Panc1 (cell line): ENCODE measurements around the gene COPS8. TPM values are rescaled to one million over a fixed set of nuclear protein-coding genes. Genes with fewer than 3 reads are reported as not detected.

Experiments
- ATAC-seq: fragments of 200-7000 bp; cut with Tn5 transposase; 2 replicates; pipeline ENCODE4 v1.9.1; 2020; ENCODE audit warnings: mild to moderate bottlenecking, moderate library complexity
- BruUV-seq: library from RNA; stranded (reverse); fragments of 400-500 nt; replicated peaks from 2 replicates; lab custom pipeline; 2021; lab: Mats Ljungman, UMichigan
- CTCF ChIA-PET: fragments of 300-600 bp; sonication (Branson Sonifier 250); formaldehyde crosslinking; loops from one replicate; lab custom pipeline; 2022; ENCODE audit warnings: antibody characterized with exemption; lab: Charles Lee
- POLR2A ChIA-PET: fragments of 300-600 bp; sonication (Branson Sonifier 250); formaldehyde crosslinking; loops from one replicate; lab custom pipeline; 2022; ENCODE audit warnings: antibody characterized with exemption; lab: Charles Lee
- DNase-seq: peaks from one replicate; pipeline ENCODE4 v3.0.0-alpha.2; 2010; ENCODE audit warnings: low read depth, low spot score
- H3K27ac ChIP-seq: 2 replicates; pipeline ENCODE4 v1.5.1; 2011; ENCODE audit warnings: mild to moderate bottlenecking, low read length, inconsistent platforms
- H3K27me3 ChIP-seq: fragments of 200-500 bp; sonication (Bioruptor generic); 2 replicates; pipeline ENCODE4 v1.6.0; 2014; ENCODE audit warnings: low read length, inconsistent platforms; ENCODE audit not compliant: control insufficient read depth, insufficient read depth
- H3K36me3 ChIP-seq: fragments of 200-500 bp; sonication (Bioruptor generic); 2 replicates; pipeline ENCODE4 v1.5.1; 2014; ENCODE audit warnings: inconsistent platforms, mild to moderate bottlenecking, low read length, moderate library complexity; ENCODE audit not compliant: control insufficient read depth, insufficient read depth
- H3K4me1 ChIP-seq: 2 replicates; pipeline ENCODE4 v1.5.1; 2011; ENCODE audit warnings: inconsistent platforms, mild to moderate bottlenecking, low read length, moderate library complexity; ENCODE audit not compliant: control insufficient read depth, insufficient read depth
- H3K4me3 ChIP-seq, 2 experiments: 2 replicates each; pipeline ENCODE4 v1.5.1; 2011 to 2012; ENCODE audit warnings: low read depth in 2 of 2, low read length in 2 of 2, mild to moderate bottlenecking in 2 of 2, inconsistent platforms in 1 of 2, moderate library complexity in 1 of 2
- H3K9me3 ChIP-seq: fragments of 200-500 bp; sonication (Bioruptor generic); 2 replicates; pipeline ENCODE4 v1.5.1; 2014; ENCODE audit warnings: low read depth, mild to moderate bottlenecking, inconsistent platforms, low read length, moderate library complexity; ENCODE audit not compliant: control insufficient read depth, insufficient read depth
- POLR2AphosphoS5 ChIP-seq: IDR thresholded peaks from 2 replicates; pipeline ENCODE4 v1.6.1; 2012; ENCODE audit warnings: mild to moderate bottlenecking, low read depth, low read length, moderate library complexity
- SIN3A ChIP-seq: IDR thresholded peaks from 2 replicates; pipeline ENCODE4 v1.6.1; 2012; ENCODE audit warnings: low read depth, mild to moderate bottlenecking, low read length, moderate library complexity, borderline replicate concordance; ENCODE audit not compliant: insufficient read depth
- TCF7L2 ChIP-seq: IDR thresholded peaks from 2 replicates; pipeline ENCODE4 v1.6.1; 2011; ENCODE audit warnings: mild to moderate bottlenecking, low read depth, low read length, inconsistent platforms
- in situ Hi-C: cut with HindIII; loops from 2 replicates; pipeline ENCODE4 v1.10.0; 2016; ENCODE audit warnings: low sequenced_read_pairs, low pct_unique_long_range_greater_than_20kb
- intact Hi-C: fragments of 100-400 bp; cut with micrococcal nuclease; formaldehyde crosslinking; loops from one replicate; pipeline ENCODE4 v1.10.0; 2022; ENCODE audit not compliant: unreplicated experiment
- total RNA-seq: library from RNA; stranded (reverse); gene quantifications from one replicate; pipeline ENCODE4 v1.2.1, GENCODE V29; 2021; ENCODE audit not compliant: unreplicated experiment
- TF ChIP-seq, protein P1 (sequence below), 2 experiments: IDR thresholded peaks; 2 replicates each; pipeline ENCODE4 v1.6.1; 2011 to 2012; ENCODE audit warnings: low read depth in 2 of 2, control low read depth in 1 of 2, low read length in 1 of 2, mild to moderate bottlenecking in 1 of 2, moderate library complexity in 1 of 2; ENCODE audit not compliant: insufficient read depth in 1 of 2
- TF ChIP-seq, protein P2 (sequence below): fragments of 450-650 bp; IDR thresholded peaks from 2 replicates; pipeline ENCODE4 v1.5.1; 2017; ENCODE audit warnings: mild to moderate bottlenecking

The COPS8 gene
- total RNA-seq, 1 experiment from 2014 or later = 57.9 TPM

GRCh38 chr2:237058423-237058822, 27.3 kb upstream of the COPS8 start:
- Histone ChIP-seq H3K4me1 (no peaks in the 10 kb centered on the region; the same call in 1 of the 2 replicates), H3K27me3 (0 out of 2 replicates have a peak, but pooled peaks cover 4% of the 10 kb centered on the region), H3K27ac (no peak overlapping the region), H3K4me3 (no peak overlapping the region), H3K36me3 (no peaks in the 10 kb centered on the region), H3K9me3 (no peaks in the 10 kb centered on the region)
- no peak for ATAC-seq
- TF ChIP-seq SIN3A (no peak), POLR2AphosphoS5 (no peak), TCF7L2 (no peak)
- TF ChIP-seq, protein P1, sequence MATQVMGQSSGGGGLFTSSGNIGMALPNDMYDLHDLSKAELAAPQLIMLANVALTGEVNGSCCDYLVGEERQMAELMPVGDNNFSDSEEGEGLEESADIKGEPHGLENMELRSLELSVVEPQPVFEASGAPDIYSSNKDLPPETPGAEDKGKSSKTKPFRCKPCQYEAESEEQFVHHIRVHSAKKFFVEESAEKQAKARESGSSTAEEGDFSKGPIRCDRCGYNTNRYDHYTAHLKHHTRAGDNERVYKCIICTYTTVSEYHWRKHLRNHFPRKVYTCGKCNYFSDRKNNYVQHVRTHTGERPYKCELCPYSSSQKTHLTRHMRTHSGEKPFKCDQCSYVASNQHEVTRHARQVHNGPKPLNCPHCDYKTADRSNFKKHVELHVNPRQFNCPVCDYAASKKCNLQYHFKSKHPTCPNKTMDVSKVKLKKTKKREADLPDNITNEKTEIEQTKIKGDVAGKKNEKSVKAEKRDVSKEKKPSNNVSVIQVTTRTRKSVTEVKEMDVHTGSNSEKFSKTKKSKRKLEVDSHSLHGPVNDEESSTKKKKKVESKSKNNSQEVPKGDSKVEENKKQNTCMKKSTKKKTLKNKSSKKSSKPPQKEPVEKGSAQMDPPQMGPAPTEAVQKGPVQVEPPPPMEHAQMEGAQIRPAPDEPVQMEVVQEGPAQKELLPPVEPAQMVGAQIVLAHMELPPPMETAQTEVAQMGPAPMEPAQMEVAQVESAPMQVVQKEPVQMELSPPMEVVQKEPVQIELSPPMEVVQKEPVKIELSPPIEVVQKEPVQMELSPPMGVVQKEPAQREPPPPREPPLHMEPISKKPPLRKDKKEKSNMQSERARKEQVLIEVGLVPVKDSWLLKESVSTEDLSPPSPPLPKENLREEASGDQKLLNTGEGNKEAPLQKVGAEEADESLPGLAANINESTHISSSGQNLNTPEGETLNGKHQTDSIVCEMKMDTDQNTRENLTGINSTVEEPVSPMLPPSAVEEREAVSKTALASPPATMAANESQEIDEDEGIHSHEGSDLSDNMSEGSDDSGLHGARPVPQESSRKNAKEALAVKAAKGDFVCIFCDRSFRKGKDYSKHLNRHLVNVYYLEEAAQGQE (IDR thresholded peaks at IDR 0.05; ENCODE audit: insufficient read depth in 1 of 2, low read depth in 2 of 2, low read length in 1 of 2) = no peak
- no peak for DNase-seq
- BruUV-seq = no TSS peak
- CTCF ChIA-PET = no interaction called here
- POLR2A ChIA-PET = no interaction called here
- intact Hi-C loops (no loop called here), in situ Hi-C loops (no loop called here)

- Histone ChIP-seq H3K36me3 (no peaks in the 10 kb centered on the region), H3K27ac (no peak overlapping the region), H3K9me3 (no peaks in the 10 kb centered on the region), H3K4me3 (no peak overlapping the region), H3K4me1 (no peaks in the 10 kb centered on the region; the same call in 1 of the 2 replicates), H3K27me3 (0 out of 2 replicates have a peak, but pooled peaks cover 2% of the 10 kb centered on the region)
- intact Hi-C loops (no loop called here), in situ Hi-C loops (no loop called here)
- TF ChIP-seq SIN3A (no peak), POLR2AphosphoS5 (no peak), TCF7L2 (no peak)
- TF ChIP-seq, protein P1 (IDR thresholded peaks at IDR 0.05; ENCODE audit: insufficient read depth in 1 of 2, low read depth in 2 of 2, low read length in 1 of 2) = no peak
- TF ChIP-seq, protein P2, sequence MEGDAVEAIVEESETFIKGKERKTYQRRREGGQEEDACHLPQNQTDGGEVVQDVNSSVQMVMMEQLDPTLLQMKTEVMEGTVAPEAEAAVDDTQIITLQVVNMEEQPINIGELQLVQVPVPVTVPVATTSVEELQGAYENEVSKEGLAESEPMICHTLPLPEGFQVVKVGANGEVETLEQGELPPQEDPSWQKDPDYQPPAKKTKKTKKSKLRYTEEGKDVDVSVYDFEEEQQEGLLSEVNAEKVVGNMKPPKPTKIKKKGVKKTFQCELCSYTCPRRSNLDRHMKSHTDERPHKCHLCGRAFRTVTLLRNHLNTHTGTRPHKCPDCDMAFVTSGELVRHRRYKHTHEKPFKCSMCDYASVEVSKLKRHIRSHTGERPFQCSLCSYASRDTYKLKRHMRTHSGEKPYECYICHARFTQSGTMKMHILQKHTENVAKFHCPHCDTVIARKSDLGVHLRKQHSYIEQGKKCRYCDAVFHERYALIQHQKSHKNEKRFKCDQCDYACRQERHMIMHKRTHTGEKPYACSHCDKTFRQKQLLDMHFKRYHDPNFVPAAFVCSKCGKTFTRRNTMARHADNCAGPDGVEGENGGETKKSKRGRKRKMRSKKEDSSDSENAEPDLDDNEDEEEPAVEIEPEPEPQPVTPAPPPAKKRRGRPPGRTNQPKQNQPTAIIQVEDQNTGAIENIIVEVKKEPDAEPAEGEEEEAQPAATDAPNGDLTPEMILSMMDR = no peak
- ChIA-PET CTCF (no interaction called here), POLR2A (no interaction called here)
- BruUV-seq = no TSS peak
- ATAC-seq (no peak), DNase-seq (no peak)
Measured at GRCh38 chr2:237059155-237059875, 26.4 kb upstream of the COPS8 start.
